Parathyroid adenoma (tissue), 2 donors: ENCODE results near the gene PRPF19.

Experiments
- H2AFZ ChIP-seq: fragments of 300-600 bp; sonication (generic); one replicate; pipeline ENCODE4 v1.7.0; 2017; ENCODE audit warnings: antibody characterized with exemption, mild to moderate bottlenecking
- H3K27ac ChIP-seq: fragments of 300-600 bp; sonication (generic); one replicate; pipeline ENCODE4 v1.7.0; 2017
- H3K27me3 ChIP-seq: fragments of 300-600 bp; sonication (generic); one replicate; pipeline ENCODE4 v1.7.0; 2017; ENCODE audit warnings: low read length; ENCODE audit not compliant: control insufficient read depth, insufficient read depth
- H3K36me3 ChIP-seq: fragments of 300-600 bp; sonication (generic); one replicate; pipeline ENCODE4 v1.7.0; 2017; ENCODE audit warnings: low read length; ENCODE audit not compliant: control insufficient read depth, insufficient read depth
- H3K4me1 ChIP-seq: fragments of 300-600 bp; sonication (generic); one replicate; pipeline ENCODE4 v1.7.0; 2017; ENCODE audit warnings: control low read depth
- H3K4me2 ChIP-seq: fragments of 300-600 bp; sonication (generic); one replicate; pipeline ENCODE4 v1.7.0; 2017; ENCODE audit warnings: low read length
- H3K4me3 ChIP-seq: fragments of 300-600 bp; sonication (generic); one replicate; pipeline ENCODE4 v1.7.0; 2017; ENCODE audit warnings: low read depth, low read length
- H3K79me2 ChIP-seq: fragments of 300-600 bp; sonication (generic); one replicate; pipeline ENCODE4 v1.7.0; 2017; ENCODE audit warnings: control low read depth
- H3K9ac ChIP-seq: fragments of 300-600 bp; sonication (generic); one replicate; pipeline ENCODE4 v1.7.0; 2017; ENCODE audit warnings: mild to moderate bottlenecking
- H3K9me3 ChIP-seq: fragments of 300-600 bp; sonication (generic); one replicate; pipeline ENCODE4 v1.7.0; 2017; ENCODE audit warnings: low read length; ENCODE audit not compliant: control insufficient read depth
- TF ChIP-seq, protein P1 (sequence below): fragments of 300-600 bp; sonication (generic); IDR thresholded peaks from one replicate; pipeline ENCODE4 v1.7.0; 2017; ENCODE audit warnings: antibody characterized with exemption, mild to moderate bottlenecking
- donor health status: primary hyperparathyroidism.

PRPF19 gene

DNA sequence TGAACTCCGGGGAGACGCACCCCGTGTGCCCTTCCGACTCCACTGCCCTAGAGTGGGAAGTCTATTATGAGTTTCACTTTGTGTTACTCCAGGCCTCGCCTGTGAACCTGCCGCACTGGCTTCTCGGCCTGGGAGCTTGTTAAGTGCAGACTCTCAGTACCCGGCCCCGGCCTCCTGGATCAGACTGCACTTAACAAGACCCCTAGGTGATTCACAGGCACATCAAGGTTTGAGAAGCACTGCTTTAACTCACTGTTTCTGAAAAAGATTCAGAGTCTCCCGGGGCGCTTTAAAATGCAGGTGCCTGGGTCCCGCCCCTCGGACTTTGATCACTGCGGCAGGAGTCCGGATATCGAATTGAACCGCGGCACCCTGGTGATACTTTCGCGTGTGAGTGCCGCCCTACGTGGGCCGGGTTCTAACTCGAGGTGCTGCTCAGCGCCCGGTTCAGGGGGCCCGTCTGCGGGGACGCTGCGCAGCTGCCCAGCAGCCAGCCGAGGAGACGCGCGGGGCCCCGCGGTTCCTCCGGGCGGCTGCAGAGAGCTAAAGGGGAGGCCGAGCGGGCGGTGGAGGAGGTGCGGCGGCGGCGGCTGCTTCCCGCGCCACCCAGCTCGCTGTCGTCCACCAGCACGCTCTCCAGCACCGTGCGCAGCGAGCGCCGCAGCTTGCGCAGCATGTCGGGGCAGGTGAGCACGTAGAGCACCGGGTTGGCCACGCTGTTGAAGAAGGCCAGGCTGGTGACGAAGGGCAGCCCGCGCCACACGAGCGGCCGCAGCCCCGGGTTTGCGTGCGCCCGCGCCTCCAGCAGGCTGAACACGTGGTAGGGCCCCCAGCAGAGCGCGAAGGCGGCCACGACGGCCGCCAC is 54.0 kb downstream of the PRPF19 start:
- H3K4me2 ChIP-seq, result no peak overlapping the region
- H3K4me1 ChIP-seq, result peaks cover 12% of the 10 kb centered on the region
- peak overlapping the region; percentile 100 for H3K27ac ChIP-seq
- TF ChIP-seq, protein P1, sequence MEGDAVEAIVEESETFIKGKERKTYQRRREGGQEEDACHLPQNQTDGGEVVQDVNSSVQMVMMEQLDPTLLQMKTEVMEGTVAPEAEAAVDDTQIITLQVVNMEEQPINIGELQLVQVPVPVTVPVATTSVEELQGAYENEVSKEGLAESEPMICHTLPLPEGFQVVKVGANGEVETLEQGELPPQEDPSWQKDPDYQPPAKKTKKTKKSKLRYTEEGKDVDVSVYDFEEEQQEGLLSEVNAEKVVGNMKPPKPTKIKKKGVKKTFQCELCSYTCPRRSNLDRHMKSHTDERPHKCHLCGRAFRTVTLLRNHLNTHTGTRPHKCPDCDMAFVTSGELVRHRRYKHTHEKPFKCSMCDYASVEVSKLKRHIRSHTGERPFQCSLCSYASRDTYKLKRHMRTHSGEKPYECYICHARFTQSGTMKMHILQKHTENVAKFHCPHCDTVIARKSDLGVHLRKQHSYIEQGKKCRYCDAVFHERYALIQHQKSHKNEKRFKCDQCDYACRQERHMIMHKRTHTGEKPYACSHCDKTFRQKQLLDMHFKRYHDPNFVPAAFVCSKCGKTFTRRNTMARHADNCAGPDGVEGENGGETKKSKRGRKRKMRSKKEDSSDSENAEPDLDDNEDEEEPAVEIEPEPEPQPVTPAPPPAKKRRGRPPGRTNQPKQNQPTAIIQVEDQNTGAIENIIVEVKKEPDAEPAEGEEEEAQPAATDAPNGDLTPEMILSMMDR, result no peak
- peaks cover 11% of the 10 kb centered on the region for H3K79me2 ChIP-seq
- no peaks in the 10 kb centered on the region for H3K9me3 ChIP-seq
- H3K9ac ChIP-seq, result no peak overlapping the region
- H3K27me3 ChIP-seq, result no peaks in the 10 kb centered on the region
- no peaks in the 10 kb centered on the region for H3K36me3 ChIP-seq
- no peak overlapping the region for H3K4me3 ChIP-seq
- no peak overlapping the region for H2AFZ ChIP-seq

DNA sequence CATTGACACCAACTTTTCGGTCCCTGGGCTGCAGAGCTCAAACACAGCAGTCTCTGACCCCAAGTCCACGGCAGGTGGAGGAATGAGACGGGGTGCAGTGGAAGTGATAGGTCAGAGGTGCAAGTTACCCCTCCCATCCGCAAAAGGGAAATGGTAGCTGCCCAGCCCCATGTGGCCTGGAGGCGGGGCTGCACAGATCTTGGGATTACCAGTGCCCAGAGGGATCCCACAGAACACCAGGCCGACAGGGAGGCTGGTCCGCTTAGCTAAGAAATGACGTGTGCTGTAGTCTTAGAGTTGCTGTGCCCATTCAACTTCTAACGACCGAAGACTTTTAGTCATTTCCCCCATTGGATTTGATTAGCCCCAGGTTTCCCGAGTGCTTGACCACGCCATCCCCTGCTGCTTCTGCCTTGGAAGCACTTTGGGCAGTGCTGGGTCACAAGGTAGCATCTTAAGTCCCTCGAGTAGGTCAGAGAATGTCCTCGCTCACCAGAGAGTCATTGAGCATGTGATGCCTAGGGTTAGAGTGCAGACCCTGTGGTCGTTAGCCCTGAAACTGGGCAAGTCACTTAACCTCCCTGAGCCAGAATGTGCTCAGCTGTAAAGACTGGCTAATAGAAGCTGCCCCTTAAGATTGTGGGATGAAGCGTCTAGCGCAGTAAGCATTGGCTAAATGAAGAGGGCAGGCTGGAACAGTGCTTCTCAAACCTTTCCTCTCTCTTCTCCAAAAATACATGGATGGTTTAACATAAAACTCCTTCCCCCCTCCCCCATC is 54.9 kb downstream of the PRPF19 start:
- H3K36me3 ChIP-seq, result no peaks in the 10 kb centered on the region
- H3K9ac ChIP-seq, result no peak overlapping the region
- H3K9me3 ChIP-seq, result no peaks in the 10 kb centered on the region
- H3K4me1 ChIP-seq, result peaks cover 12% of the 10 kb centered on the region
- TF ChIP-seq, protein P1, result no peak
- H3K79me2 ChIP-seq, result peaks cover 11% of the 10 kb centered on the region
- H3K4me3 ChIP-seq, result no peak overlapping the region
- no peaks in the 10 kb centered on the region for H3K27me3 ChIP-seq
- no peak overlapping the region for H3K4me2 ChIP-seq
- H2AFZ ChIP-seq, result no peak overlapping the region
- H3K27ac ChIP-seq, result peak overlapping the region; percentile 100

DNA sequence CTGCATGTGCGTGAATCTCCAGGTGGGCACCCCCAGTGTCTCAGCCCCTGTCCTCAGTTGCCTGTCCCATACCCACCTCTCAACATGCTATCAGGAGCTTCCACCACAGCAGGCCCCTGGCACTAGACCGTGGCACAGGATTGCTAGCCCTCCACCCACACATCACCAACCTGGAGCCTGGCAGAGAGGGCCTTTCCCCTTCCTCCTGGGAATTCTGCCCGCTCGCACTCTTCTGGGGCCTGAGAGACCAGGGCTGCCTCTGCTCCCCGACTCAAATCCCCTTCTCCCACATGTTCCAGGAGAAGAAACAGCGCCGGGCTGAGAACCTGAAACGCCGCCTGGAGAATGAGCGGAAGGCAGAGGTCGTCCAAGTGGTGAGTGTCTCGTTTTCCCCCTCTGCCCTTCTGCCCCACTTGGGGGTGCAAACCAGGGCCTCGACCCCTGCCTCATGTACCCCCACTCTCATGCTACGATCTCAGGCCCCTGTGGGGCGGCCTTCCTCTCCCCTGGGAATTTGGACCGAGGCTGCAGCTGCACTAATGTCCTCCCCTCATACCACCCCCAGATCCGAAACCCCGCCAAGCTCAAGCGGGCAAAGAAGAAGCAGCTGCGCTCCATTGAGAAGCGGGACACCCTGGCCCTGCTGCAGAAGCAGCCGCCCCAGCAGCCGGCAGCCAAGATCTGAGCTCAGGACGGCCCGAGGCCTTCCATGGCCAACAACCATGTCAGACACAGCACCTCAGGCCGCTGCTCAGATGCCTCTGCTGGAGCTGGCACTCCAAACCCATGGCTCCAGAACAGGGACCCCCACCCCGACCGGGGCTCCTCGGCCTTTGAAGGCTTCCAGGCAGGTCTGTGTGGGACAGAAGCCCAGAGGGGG is 56.5 kb downstream of the PRPF19 start:
- Histone ChIP-seq H3K4me2 (no peak overlapping the region), H3K36me3 (no peaks in the 10 kb centered on the region), H3K79me2 (peaks cover 24% of the 10 kb centered on the region), H3K27ac (peak overlapping the region; percentile 100), H3K27me3 (no peaks in the 10 kb centered on the region), H3K9ac (peak overlapping the region; percentile 99), H2AFZ (no peak overlapping the region), H3K4me3 (no peak overlapping the region), H3K9me3 (no peaks in the 10 kb centered on the region), H3K4me1 (peaks cover 15% of the 10 kb centered on the region)
- TF ChIP-seq, protein P1, result no peak

DNA sequence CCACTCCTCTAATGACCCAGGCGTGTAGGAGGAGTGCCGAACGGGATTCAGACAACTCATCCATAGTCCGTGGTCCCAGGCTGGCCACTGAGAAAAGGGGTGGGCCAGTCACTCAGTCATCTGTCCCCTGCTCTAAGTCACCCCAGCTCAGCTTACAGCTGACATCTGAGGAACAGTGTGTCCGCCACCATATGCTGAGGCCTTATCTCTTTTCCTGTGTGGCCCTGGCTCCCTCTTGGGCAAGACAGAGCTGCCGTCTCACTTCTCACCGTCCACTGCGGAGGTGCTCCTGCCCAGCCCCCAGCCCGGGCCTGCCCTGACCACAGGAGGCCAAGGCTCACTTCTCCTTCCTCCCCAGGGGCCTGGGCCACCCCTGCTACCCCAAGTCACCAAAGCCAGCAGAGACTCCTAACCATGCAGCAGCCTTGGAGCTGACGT is 57.7 kb downstream of the PRPF19 start:
- Histone ChIP-seq H3K4me3 (peak overlapping the region; percentile 3), H3K27ac (peak overlapping the region; percentile 100), H3K9ac (peak overlapping the region; percentile 99), H3K36me3 (peaks cover 1% of the 10 kb centered on the region), H2AFZ (no peak overlapping the region), H3K27me3 (no peaks in the 10 kb centered on the region), H3K9me3 (no peaks in the 10 kb centered on the region), H3K4me1 (peaks cover 15% of the 10 kb centered on the region), H3K4me2 (peak overlapping the region; percentile 58), H3K79me2 (peaks cover 26% of the 10 kb centered on the region)
- TF ChIP-seq, protein P1, result no peak
